Mucosa of stomach (tissue), 1 donor: ENCODE results near the gene CNOT3.

ENCODE experiments used
- H3K27me3 ChIP-seq: one replicate; pipeline ENCODE4 v1.7.0; 2013; ENCODE audit warnings: mild to moderate bottlenecking, low read length; ENCODE audit not compliant: control insufficient read depth, insufficient read depth
- H3K36me3 ChIP-seq: one replicate; pipeline ENCODE4 v1.7.0; 2013; ENCODE audit warnings: low read length; ENCODE audit not compliant: control insufficient read depth, insufficient read depth
- H3K4me1 ChIP-seq: one replicate; pipeline ENCODE4 v1.7.0; 2013; ENCODE audit warnings: mild to moderate bottlenecking, low read length; ENCODE audit not compliant: control insufficient read depth, insufficient read depth
- H3K4me3 ChIP-seq: one replicate; pipeline ENCODE4 v1.7.0; 2013; ENCODE audit warnings: low read length
- H3K9ac ChIP-seq: one replicate; pipeline ENCODE4 v1.7.0; 2013; ENCODE audit warnings: mild to moderate bottlenecking, low read length, moderate library complexity
- H3K9me3 ChIP-seq: one replicate; pipeline ENCODE4 v1.7.0; 2013; ENCODE audit warnings: mild to moderate bottlenecking, low read length, moderate library complexity; ENCODE audit not compliant: control insufficient read depth
- donor health status: Pancreatic carcinoma.

CNOT3 gene

GRCh38 chr19:54127688-54128440 is 9.7 kb upstream of the CNOT3 start:
- no peaks in the 10 kb centered on the region for H3K9me3 ChIP-seq
- H3K27me3 ChIP-seq, result no peaks in the 10 kb centered on the region
- no peak overlapping the region for H3K9ac ChIP-seq
- no peak overlapping the region for H3K4me3 ChIP-seq
- no peaks in the 10 kb centered on the region for H3K36me3 ChIP-seq
- H3K4me1 ChIP-seq, result no peaks in the 10 kb centered on the region

- H3K4me1 ChIP-seq, result no peaks in the 10 kb centered on the region
- no peak overlapping the region for H3K9ac ChIP-seq
- H3K36me3 ChIP-seq, result no peaks in the 10 kb centered on the region
- H3K9me3 ChIP-seq, result no peaks in the 10 kb centered on the region
- no peak overlapping the region for H3K4me3 ChIP-seq
- no peaks in the 10 kb centered on the region for H3K27me3 ChIP-seq
Measured at GRCh38 chr19:54128441-54128725, 9.2 kb upstream of the CNOT3 start.

GRCh38 chr19:54128796-54129616 is 8.6 kb upstream of the CNOT3 start:
- Histone ChIP-seq H3K4me1 (no peaks in the 10 kb centered on the region), H3K4me3 (no peak overlapping the region), H3K9me3 (no peaks in the 10 kb centered on the region), H3K9ac (no peak overlapping the region), H3K27me3 (peaks cover 5% of the 10 kb centered on the region), H3K36me3 (no peaks in the 10 kb centered on the region)

GRCh38 chr19:54129617-54129996 is 8.0 kb upstream of the CNOT3 start:
- H3K36me3 ChIP-seq, result no peaks in the 10 kb centered on the region
- H3K27me3 ChIP-seq, result peaks cover 5% of the 10 kb centered on the region
- no peak overlapping the region for H3K9ac ChIP-seq
- H3K9me3 ChIP-seq, result no peaks in the 10 kb centered on the region
- no peak overlapping the region for H3K4me3 ChIP-seq
- no peaks in the 10 kb centered on the region for H3K4me1 ChIP-seq

GRCh38 chr19:54133312-54133956 is 4.1 kb upstream of the CNOT3 start:
- Histone ChIP-seq H3K27me3 (peaks cover 5% of the 10 kb centered on the region), H3K4me3 (no peak overlapping the region), H3K4me1 (peaks cover 7% of the 10 kb centered on the region), H3K36me3 (no peaks in the 10 kb centered on the region), H3K9me3 (no peaks in the 10 kb centered on the region), H3K9ac (no peak overlapping the region)

GRCh38 chr19:54133957-54134590 is 3.5 kb upstream of the CNOT3 start:
- Histone ChIP-seq H3K36me3 (no peaks in the 10 kb centered on the region), H3K9me3 (no peaks in the 10 kb centered on the region), H3K9ac (no peak overlapping the region), H3K4me1 (peaks cover 12% of the 10 kb centered on the region), H3K4me3 (no peak overlapping the region), H3K27me3 (peaks cover 5% of the 10 kb centered on the region)

GRCh38 chr19:54136086-54136863 is 1.3 kb upstream of the CNOT3 start:
- H3K4me1 ChIP-seq, result peaks cover 24% of the 10 kb centered on the region

GRCh38 chr19:54136864-54137698 is 481 bp upstream of the CNOT3 start:
- Histone ChIP-seq H3K27me3 (peaks cover 5% of the 10 kb centered on the region), H3K9ac (peak overlapping the region; percentile 94), H3K4me3 (peak overlapping the region; percentile 65), H3K36me3 (no peaks in the 10 kb centered on the region), H3K9me3 (no peaks in the 10 kb centered on the region), H3K4me1 (peaks cover 24% of the 10 kb centered on the region)

More at GRCh38 chr19:54136086-54136863, 1.3 kb upstream of the CNOT3 start:
- Histone ChIP-seq H3K9ac (peak overlapping the region; percentile 55), H3K4me3 (peak overlapping the region; percentile 65), H3K9me3 (no peaks in the 10 kb centered on the region), H3K36me3 (no peaks in the 10 kb centered on the region), H3K27me3 (peaks cover 5% of the 10 kb centered on the region)

GRCh38 chr19:54138489-54139256 is 1.1 kb downstream of the CNOT3 start:
- Histone ChIP-seq H3K4me3 (peak overlapping the region; percentile 28), H3K4me1 (peaks cover 24% of the 10 kb centered on the region), H3K36me3 (peaks cover 12% of the 10 kb centered on the region), H3K9ac (peak overlapping the region; percentile 94), H3K9me3 (no peaks in the 10 kb centered on the region), H3K27me3 (peaks cover 2% of the 10 kb centered on the region)

GRCh38 chr19:54141356-54141755 is 3.8 kb downstream of the CNOT3 start:
- H3K9me3 ChIP-seq, result no peaks in the 10 kb centered on the region
- peaks cover 19% of the 10 kb centered on the region for H3K4me1 ChIP-seq
- no peak overlapping the region for H3K9ac ChIP-seq
- no peaks in the 10 kb centered on the region for H3K27me3 ChIP-seq
- no peak overlapping the region for H3K4me3 ChIP-seq
- peaks cover 33% of the 10 kb centered on the region for H3K36me3 ChIP-seq
